T-helper 1 cell (primary cell): ENCODE data around the gene GPX3.

Source experiments
- DNase-seq, 5 donors: peaks; one replicate each; pipeline ENCODE4 v3.0.0-alpha.2; 2012 to 2020
- total RNA-seq, 4 donors: gene quantifications; one replicate each; lab custom pipeline; 2026; lab: John Stamatoyannopoulos, UW

GPX3 gene
- total RNA-seq, result 0 to 0.15 (median 0.06) reads per million in 4 donors

GRCh38 chr5:151020304-151021110, at the start of gene GPX3:
TSS of gene GPX3 (plus strand) at chr5:151020591. CDS start at chr5:151020655, 64 bp downstream.
- DNase-seq, result peak in 1 of 5 donors; percentile 18

GRCh38 chr5:150978590-150978989, 41.8 kb upstream of the GPX3 start:
- no peak for DNase-seq

- no peak for DNase-seq
These were observed 32.6 kb upstream of the GPX3 start for GRCh38 chr5:150987746-150988145.

GRCh38 chr5:150989695-150990094, 30.7 kb upstream of the GPX3 start:
- peak in 1 of 5 donors; percentile 6 for DNase-seq

- DNase-seq, result no peak
These were observed 27.7 kb upstream of the GPX3 start for GRCh38 chr5:150992705-150993104.

- no peak for DNase-seq
These were observed 27.0 kb upstream of the GPX3 start for GRCh38 chr5:150993422-150993821.

GRCh38 chr5:150993826-150994412, 26.5 kb upstream of the GPX3 start:
- DNase-seq, result no peak

GRCh38 chr5:150999704-151000442, 20.5 kb upstream of the GPX3 start:
- no peak for DNase-seq

GRCh38 chr5:151001436-151001835, 19.0 kb upstream of the GPX3 start:
- DNase-seq, result no peak

GRCh38 chr5:151002250-151002649, 18.1 kb upstream of the GPX3 start:
- no peak for DNase-seq

- DNase-seq, result no peak
These were observed 17.5 kb upstream of the GPX3 start for GRCh38 chr5:151002681-151003502.

- no peak for DNase-seq
These were observed 16.9 kb upstream of the GPX3 start for GRCh38 chr5:151003503-151003860.

- no peak for DNase-seq
These were observed 15.9 kb upstream of the GPX3 start for GRCh38 chr5:151004499-151004898.

- DNase-seq, result no peak
These were observed 15.0 kb upstream of the GPX3 start for GRCh38 chr5:151005187-151005949.

- no peak for DNase-seq
These were observed 14.3 kb upstream of the GPX3 start for GRCh38 chr5:151005950-151006576.

GRCh38 chr5:151006704-151007334, 13.6 kb upstream of the GPX3 start:
- no peak for DNase-seq

- DNase-seq, result no peak
These were observed 12.8 kb upstream of the GPX3 start for GRCh38 chr5:151007430-151008209.

- no peak for DNase-seq
These were observed 12.2 kb upstream of the GPX3 start for GRCh38 chr5:151008210-151008491.

GRCh38 chr5:151008906-151009305, 11.5 kb upstream of the GPX3 start:
- DNase-seq, result no peak

- no peak for DNase-seq
These were observed 7.5 kb upstream of the GPX3 start for GRCh38 chr5:151012862-151013261.
